ENCODE results near the gene SRCIN1. TPM values are rescaled to one million over a fixed set of nuclear protein-coding genes. Genes with fewer than 3 reads are reported as not detected.
A peak's percentile ranks its signal among the peaks of the same experiment; 100 is the strongest.

The SRCIN1 gene
- total RNA-seq, 4 donors from 2014 or later, result 1.2 to 2.7 (median 2.3) TPM

- peaks cover 0 to 14% (median 0%) of the 10 kb centered on the region in 4 donors for H3K27me3 ChIP-seq
- 51% methylated on average over 18 of the region's 27 CpGs for WGBS
- intact Hi-C loops (cut with DNase I), result no loop called here
- H3K4me1 ChIP-seq, result peaks cover 11 to 38% (median 33%) of the 10 kb centered on the region in 4 donors
- peak overlapping the region in 2 of 4 donors; percentile 27 to 50 for H3K27ac ChIP-seq (replicated peaks in 1 of 4)
- no peaks in the 10 kb centered on the region for H3K9me3 ChIP-seq
- peak; percentile 61 to 85 (median 62) for TF ChIP-seq CTCF (IDR thresholded peaks at IDR 0.05)
- TF ChIP-seq EP300 (IDR thresholded peaks at IDR 0.05), result no peak
- TF ChIP-seq POLR2AphosphoS5 (IDR thresholded peaks at IDR 0.05), result peak; percentile 20 to 28
- H3K36me3 ChIP-seq, result peaks cover 19 to 42% (median 35%) of the 10 kb centered on the region in 4 donors
- peak overlapping the region; percentile 31 to 40 (median 36) for H3K4me3 ChIP-seq
- DNase-seq (ENCODE audit: extremely low spot score), result peak; percentile 96
Observed at GRCh38 chr17:38508954-38509771, 96.6 kb downstream of the SRCIN1 start.

GRCh38 chr17:38508570-38508950 lies 97.2 kb downstream of the SRCIN1 start:
- Histone ChIP-seq H3K9me3 (no peaks in the 10 kb centered on the region), H3K4me1 (peaks cover 11 to 38% (median 33%) of the 10 kb centered on the region in 4 donors), H3K36me3 (peaks cover 24 to 48% (median 40%) of the 10 kb centered on the region in 4 donors), H3K27ac (replicated peaks in 1 of 4) (peak overlapping the region in 1 of 4 donors; percentile 22), H3K27me3 (peaks cover 0 to 14% (median 0%) of the 10 kb centered on the region in 4 donors), H3K4me3 (no peak overlapping the region)
- no peak for TF ChIP-seq POLR2AphosphoS5 (IDR thresholded peaks at IDR 0.05)
- no peak for TF ChIP-seq EP300 (IDR thresholded peaks at IDR 0.05)
- TF ChIP-seq POLR2A (IDR thresholded peaks at IDR 0.05; ENCODE audit: low read depth), result no peak
- no peak for TF ChIP-seq CTCF (IDR thresholded peaks at IDR 0.05)
- WGBS, result 88% methylated on average over 6 of the region's 6 CpGs
- intact Hi-C loops (cut with DNase I), result no loop called here
- no peak for DNase-seq (ENCODE audit: extremely low spot score)

- intact Hi-C loops (cut with DNase I), result no loop called here
- TF ChIP-seq POLR2A (IDR thresholded peaks at IDR 0.05; ENCODE audit: low read depth), result no peak
- no peak for TF ChIP-seq CTCF (IDR thresholded peaks at IDR 0.05)
- TF ChIP-seq POLR2AphosphoS5 (IDR thresholded peaks at IDR 0.05), result no peak
- no peak for TF ChIP-seq EP300 (IDR thresholded peaks at IDR 0.05)
Observed at GRCh38 chr17:38507921-38508569, 97.7 kb downstream of the SRCIN1 start.

GRCh38 chr17:38507436-38507835 lies 98.3 kb downstream of the SRCIN1 start:
- H3K27ac ChIP-seq (replicated peaks in 1 of 4), result no peak overlapping the region
- H3K9me3 ChIP-seq, result no peaks in the 10 kb centered on the region
- 89% methylated on average over 3 of the region's 3 CpGs for WGBS
- H3K27me3 ChIP-seq, result peaks cover 0 to 10% (median 0%) of the 10 kb centered on the region in 4 donors
- peaks cover 11 to 38% (median 33%) of the 10 kb centered on the region in 4 donors for H3K4me1 ChIP-seq
- peaks cover 29 to 59% (median 50%) of the 10 kb centered on the region in 4 donors for H3K36me3 ChIP-seq
- TF ChIP-seq POLR2AphosphoS5 (IDR thresholded peaks at IDR 0.05) (no peak), CTCF (IDR thresholded peaks at IDR 0.05) (no peak), EP300 (IDR thresholded peaks at IDR 0.05) (no peak), POLR2A (IDR thresholded peaks at IDR 0.05; ENCODE audit: low read depth) (no peak)
- no peak for DNase-seq (ENCODE audit: extremely low spot score)
- H3K4me3 ChIP-seq, result no peak overlapping the region
- intact Hi-C loops (cut with DNase I), result no loop called here

More at GRCh38 chr17:38507921-38508569, 97.7 kb downstream of the SRCIN1 start:
- peaks cover 0 to 10% (median 0%) of the 10 kb centered on the region in 4 donors for H3K27me3 ChIP-seq
- H3K36me3 ChIP-seq, result peaks cover 28 to 53% (median 44%) of the 10 kb centered on the region in 4 donors
- peak overlapping the region in 1 of 4 donors; percentile 22 for H3K27ac ChIP-seq (replicated peaks in 1 of 4)
- no peak overlapping the region for H3K4me3 ChIP-seq
- DNase-seq (ENCODE audit: extremely low spot score), result no peak
- 89% methylated on average over 3 of the region's 3 CpGs for WGBS
- H3K9me3 ChIP-seq, result no peaks in the 10 kb centered on the region
- H3K4me1 ChIP-seq, result peaks cover 11 to 38% (median 33%) of the 10 kb centered on the region in 4 donors

All from esophagus muscularis mucosa (tissue), 4 donors.